Neuronal stem cell (in vitro differentiated cells): ENCODE data around the gene PLSCR5.
A peak's percentile ranks its signal among the peaks of the same experiment; 100 is the strongest.

ENCODE experiments used
- DNase-seq: peaks from one replicate; pipeline ENCODE4 v3.0.0-alpha.2; 2013; ENCODE audit warnings: low spot score
- H2AFZ ChIP-seq: one replicate; pipeline ENCODE4 v1.6.1; 2013; ENCODE audit warnings: mild to moderate bottlenecking, low read length, inconsistent platforms
- H2AK5ac ChIP-seq: 2 replicates; pipeline ENCODE4 v1.6.1; 2013; ENCODE audit warnings: low read depth, mild to moderate bottlenecking, inconsistent platforms, low read length, moderate library complexity, mixed read lengths
- H2BK120ac ChIP-seq: 2 replicates; pipeline ENCODE4 v1.6.1; 2013; ENCODE audit warnings: low read depth, mild to moderate bottlenecking, inconsistent platforms, low read length, moderate library complexity, mixed read lengths
- H2BK12ac ChIP-seq: one replicate; pipeline ENCODE4 v1.6.1; 2013; ENCODE audit warnings: low read length, inconsistent platforms
- H2BK15ac ChIP-seq: 2 replicates; pipeline ENCODE4 v1.6.1; 2013; ENCODE audit warnings: mild to moderate bottlenecking, low read length, inconsistent platforms, mixed read lengths
- H2BK5ac ChIP-seq: one replicate; pipeline ENCODE4 v1.6.1; 2013; ENCODE audit warnings: inconsistent platforms, mild to moderate bottlenecking, low read length, moderate library complexity
- H3K14ac ChIP-seq: one replicate; pipeline ENCODE4 v1.6.1; 2013; ENCODE audit warnings: low read length, inconsistent platforms
- H3K18ac ChIP-seq: 2 replicates; pipeline ENCODE4 v1.6.1; 2013; ENCODE audit warnings: low read length, inconsistent platforms
- H3K23ac ChIP-seq: 2 replicates; pipeline ENCODE4 v1.6.1; 2013; ENCODE audit warnings: low read depth, mild to moderate bottlenecking, mixed read lengths, low read length, inconsistent platforms; ENCODE audit not compliant: poor library complexity
- H3K27ac ChIP-seq: replicated peaks from 3 replicates; pipeline ENCODE4 v1.5.1; 2013; ENCODE audit warnings: low read length, inconsistent platforms
- H3K27me3 ChIP-seq, 3 experiments: 2 replicates each; pipeline ENCODE4 v1.6.1; 2013; ENCODE audit warnings: low read length in 3 of 3, mild to moderate bottlenecking in 2 of 3, inconsistent platforms in 1 of 3, low read depth in 1 of 3, mixed read lengths in 1 of 3, moderate library complexity in 1 of 3; ENCODE audit not compliant: control insufficient read depth in 3 of 3, insufficient read depth in 3 of 3
- H3K36me3 ChIP-seq, 2 donors: replicated peaks in 1 of 2; 2 replicates each; pipeline ENCODE4 v1.6.1; 2013; ENCODE audit warnings: low read length in 2 of 2; ENCODE audit not compliant: control insufficient read depth in 2 of 2, insufficient read depth in 2 of 2
- H3K4ac ChIP-seq: 2 replicates; pipeline ENCODE4 v1.6.1; 2013; ENCODE audit warnings: inconsistent platforms, mild to moderate bottlenecking, low read length, moderate library complexity
- H3K4me1 ChIP-seq, 2 donors: 1 replicate in 1 of 2; 2 replicates in 1 of 2; pipeline ENCODE4 v1.6.1; 2013; ENCODE audit warnings: low read length in 2 of 2, low read depth in 1 of 2; ENCODE audit not compliant: control insufficient read depth in 2 of 2, insufficient read depth in 1 of 2
- H3K4me2 ChIP-seq: one replicate; pipeline ENCODE4 v1.6.1; 2013; ENCODE audit warnings: mild to moderate bottlenecking, low read length, inconsistent platforms; ENCODE audit not compliant: insufficient read depth, poor library complexity, severe bottlenecking
- H3K4me3 ChIP-seq, 2 donors: 2 replicates each; pipeline ENCODE4 v1.5.1; 2013; ENCODE audit warnings: low read length in 2 of 2, mild to moderate bottlenecking in 2 of 2, inconsistent platforms in 1 of 2, moderate library complexity in 1 of 2
- H3K79me1 ChIP-seq: one replicate; pipeline ENCODE4 v1.6.1; 2013; ENCODE audit warnings: low read depth, mild to moderate bottlenecking, inconsistent platforms, low read length, moderate library complexity
- H3K9ac ChIP-seq: one replicate; pipeline ENCODE4 v1.6.1; 2013; ENCODE audit warnings: mild to moderate bottlenecking, low read depth, low read length, inconsistent platforms; ENCODE audit not compliant: poor library complexity
- H3K9me3 ChIP-seq, 2 donors: replicated peaks in 1 of 2; 2 replicates each; pipeline versions ENCODE3 to v1.6.1; 2013; ENCODE audit warnings: low read length in 2 of 2, mild to moderate bottlenecking in 2 of 2, inconsistent platforms in 1 of 2, low read depth in 1 of 2, mixed read lengths in 1 of 2, moderate library complexity in 1 of 2; ENCODE audit not compliant: control insufficient read depth in 2 of 2, insufficient read depth in 1 of 2
- H4K8ac ChIP-seq: one replicate; pipeline ENCODE4 v1.6.1; 2013; ENCODE audit warnings: low read depth, mild to moderate bottlenecking, inconsistent platforms, low read length, moderate library complexity
- H4K91ac ChIP-seq: one replicate; pipeline ENCODE4 v1.6.1; 2013; ENCODE audit warnings: low read length, low read depth, mild to moderate bottlenecking, inconsistent platforms; ENCODE audit not compliant: poor library complexity
- WGBS, 2 donors: extraction: QIAGEN DNeasy Blood & Tissue Kit; methylation state at CpG; one replicate each; pipeline ENCODE4 v1.1.7; 2013; ENCODE audit warnings: missing lambda C conversion rate in 2 of 2, mixed read lengths in 1 of 2; ENCODE audit not compliant: insufficient read length in 2 of 2, insufficient replicate concordance in 1 of 2; ENCODE audit errors: extremely low coverage in 2 of 2; 5-methylcytosine and 5-hydroxymethylcytosine counted together

Gene PLSCR5

GRCh38 chr3:146546366-146546965, 58.7 kb downstream of the PLSCR5 start:
- Histone ChIP-seq H3K9ac (no peak overlapping the region), H2BK15ac (no peak overlapping the region), H2BK5ac (no peak overlapping the region), H2BK120ac (no peak overlapping the region), H3K79me1 (no peaks in the 10 kb centered on the region), H3K4ac (no peak overlapping the region), H3K14ac (no peak overlapping the region), H3K27me3 (no peaks in the 10 kb centered on the region), H3K4me2 (no peak overlapping the region), H2BK12ac (no peak overlapping the region), H3K9me3 (no peaks in the 10 kb centered on the region), H3K27ac (no peak overlapping the region), H2AK5ac (no peak overlapping the region), H3K4me3 (no peak overlapping the region), H3K23ac (no peak overlapping the region), H4K91ac (no peak overlapping the region), H3K4me1 (peaks cover 0 to 4% of the 10 kb centered on the region in 2 donors), H3K36me3 (no peaks in the 10 kb centered on the region), H3K18ac (no peak overlapping the region), H4K8ac (no peak overlapping the region), H2AFZ (no peak overlapping the region)
- WGBS, 2 donors = no CpG with 5 or more reads among the region's 1 CpG
- DNase-seq = no peak

GRCh38 chr3:146544929-146545528, 60.1 kb downstream of the PLSCR5 start:
- Histone ChIP-seq H2BK12ac (no peak overlapping the region), H3K23ac (no peak overlapping the region), H4K8ac (no peak overlapping the region), H2BK5ac (no peak overlapping the region), H2BK120ac (no peak overlapping the region), H3K4me3 (peak overlapping the region; percentile 68 to 81), H3K36me3 (peaks cover 0 to 5% of the 10 kb centered on the region in 2 donors), H3K4ac (no peak overlapping the region), H2BK15ac (no peak overlapping the region), H3K18ac (peak overlapping the region; percentile 95), H3K4me2 (peak overlapping the region; percentile 77), H3K27ac (no peak overlapping the region), H2AK5ac (no peak overlapping the region), H3K27me3 (no peaks in the 10 kb centered on the region), H4K91ac (no peak overlapping the region), H3K4me1 (peaks cover 0 to 4% of the 10 kb centered on the region in 2 donors), H3K14ac (no peak overlapping the region), H3K9ac (no peak overlapping the region), H2AFZ (peak overlapping the region; percentile 98), H3K79me1 (no peaks in the 10 kb centered on the region), H3K9me3 (no peaks in the 10 kb centered on the region)
- DNase-seq = no peak
- WGBS, 2 donors = no CpG with 5 or more reads among the region's 8 CpGs

- H2BK5ac ChIP-seq = no peak within 1 kb of the TSS
- no peak within 1 kb of the TSS for H4K91ac ChIP-seq
- DNase-seq = peak; percentile 66
- no CpG with 5 or more reads among the region's 51 CpGs for WGBS, 2 donors
- H2AFZ ChIP-seq = peak within 1 kb of the TSS; percentile 98
- H3K9me3 ChIP-seq = peaks cover 0 to 6% of the 10 kb centered on the region in 2 donors
- peak within 1 kb of the TSS; percentile 89 for H3K23ac ChIP-seq
- H3K14ac ChIP-seq = peak within 1 kb of the TSS; percentile 82
- H2BK120ac ChIP-seq = no peak within 1 kb of the TSS
- peak within 1 kb of the TSS; percentile 68 to 81 for H3K4me3 ChIP-seq
- H2BK12ac ChIP-seq = peak within 1 kb of the TSS; percentile 41
- peaks cover 0 to 7% of the 10 kb centered on the region in 2 donors for H3K36me3 ChIP-seq
- H3K27me3 ChIP-seq = no peaks in the 10 kb centered on the region
- H3K18ac ChIP-seq = peak within 1 kb of the TSS; percentile 95
- peak within 1 kb of the TSS; percentile 89 for H2BK15ac ChIP-seq
- peak within 1 kb of the TSS; percentile 70 for H3K9ac ChIP-seq
- H4K8ac ChIP-seq = no peak within 1 kb of the TSS
- H3K4me2 ChIP-seq = peak within 1 kb of the TSS; percentile 77
- no peak within 1 kb of the TSS for H3K27ac ChIP-seq
- no peaks in the 10 kb centered on the region for H3K79me1 ChIP-seq
- peaks cover 0 to 4% of the 10 kb centered on the region in 2 donors for H3K4me1 ChIP-seq
- H3K4ac ChIP-seq = peak within 1 kb of the TSS; percentile 66
- H2AK5ac ChIP-seq = peak within 1 kb of the TSS; percentile 28
These were observed 60.9 kb downstream of the PLSCR5 start, which contains the start of gene PLSCR1 for GRCh38 chr3:146544002-146544928. Gene PLSCR1 (minus strand): TSS chr3:146544607. CDS start chr3:146536552, 8,055 bp downstream.
